ENCODE results near the gene TNXB.
"Not testable (repeated sequence)": the region's sequence is repeated elsewhere in the genome, so short reads cannot be mapped to it uniquely, and the experiment has no call there.

Gene TNXB

DNA sequence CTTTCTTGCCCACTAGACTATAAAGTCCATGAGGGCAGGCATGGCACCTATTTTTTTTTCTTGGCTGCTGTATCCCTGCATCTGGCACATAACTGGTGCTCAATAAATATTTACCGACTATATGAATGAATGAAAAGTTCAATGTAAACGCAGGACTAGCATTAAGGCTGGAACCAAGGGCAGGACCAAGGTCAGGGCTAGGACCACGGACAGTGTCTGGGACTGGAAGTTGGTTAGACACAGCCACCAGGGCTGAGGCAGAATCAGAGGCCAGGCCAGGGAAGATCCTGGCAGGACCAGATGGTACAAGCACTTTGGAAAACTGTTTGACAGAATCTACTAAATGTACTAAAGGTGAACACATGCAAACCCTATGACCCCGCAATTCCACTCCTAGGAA lies 3.7 kb downstream of the TNXB start:
- DNase-seq (ENCODE audit: insufficient read length, low spot score) (no peak), FAIRE-seq (no peak)
- TF ChIP-seq PAX5 (IDR thresholded peaks at IDR 0.05; ENCODE audit: insufficient read depth, low read length, severe bottlenecking) = no peak
- TF ChIP-seq SPI1 (IDR thresholded peaks at IDR 0.05; ENCODE audit: low read depth, low read length) = no peak
- TF ChIP-seq POU2F2 (IDR thresholded peaks at IDR 0.05; ENCODE audit: low read depth, low read length) = no peak
- no peak for TF ChIP-seq TAF1 (IDR thresholded peaks at IDR 0.05; ENCODE audit: low read depth, low read length)
- no peak for TF ChIP-seq POLR2A (IDR thresholded peaks at IDR 0.05; ENCODE audit: low read depth, low read length)
- no peak for TF ChIP-seq POLR2AphosphoS5 (IDR thresholded peaks at IDR 0.05; ENCODE audit: low read depth, low read length)

- DNase-seq (ENCODE audit: insufficient read length, low spot score) (no peak), FAIRE-seq (no peak)
- TF ChIP-seq POLR2A (IDR thresholded peaks at IDR 0.05; ENCODE audit: low read depth, low read length) (no peak), SPI1 (IDR thresholded peaks at IDR 0.05; ENCODE audit: low read depth, low read length) (no peak), PAX5 (IDR thresholded peaks at IDR 0.05; ENCODE audit: insufficient read depth, low read length, severe bottlenecking) (no peak), TAF1 (IDR thresholded peaks at IDR 0.05; ENCODE audit: low read depth, low read length) (no peak), POU2F2 (IDR thresholded peaks at IDR 0.05; ENCODE audit: low read depth, low read length) (no peak), POLR2AphosphoS5 (IDR thresholded peaks at IDR 0.05; ENCODE audit: low read depth, low read length) (no peak)
Observed at GRCh38 chr6:32102255-32102654, 6.9 kb downstream of the TNXB start.

- not testable (repeated sequence) for DNase-seq (ENCODE audit: insufficient read length, low spot score); FAIRE-seq
Observed at GRCh38 chr6:32100251-32100650, 8.9 kb downstream of the TNXB start.

GRCh38 chr6:32097364-32097763 lies 11.8 kb downstream of the TNXB start:
- FAIRE-seq (no peak), DNase-seq (ENCODE audit: insufficient read length, low spot score) (no peak)
- no peak for TF ChIP-seq TAF1 (IDR thresholded peaks at IDR 0.05; ENCODE audit: low read depth, low read length)
- no peak for TF ChIP-seq POLR2AphosphoS5 (IDR thresholded peaks at IDR 0.05; ENCODE audit: low read depth, low read length)
- TF ChIP-seq PAX5 (IDR thresholded peaks at IDR 0.05; ENCODE audit: insufficient read depth, low read length, severe bottlenecking) = no peak
- no peak for TF ChIP-seq POLR2A (IDR thresholded peaks at IDR 0.05; ENCODE audit: low read depth, low read length)
- TF ChIP-seq POU2F2 (IDR thresholded peaks at IDR 0.05; ENCODE audit: low read depth, low read length) = no peak
- TF ChIP-seq SPI1 (IDR thresholded peaks at IDR 0.05; ENCODE audit: low read depth, low read length) = no peak

GRCh38 chr6:32096394-32097258 lies 12.5 kb downstream of the TNXB start:
- FAIRE-seq (no peak), DNase-seq (ENCODE audit: insufficient read length, low spot score) (no peak)
- no peak for TF ChIP-seq POLR2AphosphoS5 (IDR thresholded peaks at IDR 0.05; ENCODE audit: low read depth, low read length)
- TF ChIP-seq POLR2A (IDR thresholded peaks at IDR 0.05; ENCODE audit: low read depth, low read length) = no peak
- no peak for TF ChIP-seq TAF1 (IDR thresholded peaks at IDR 0.05; ENCODE audit: low read depth, low read length)
- no peak for TF ChIP-seq PAX5 (IDR thresholded peaks at IDR 0.05; ENCODE audit: insufficient read depth, low read length, severe bottlenecking)
- no peak for TF ChIP-seq SPI1 (IDR thresholded peaks at IDR 0.05; ENCODE audit: low read depth, low read length)
- no peak for TF ChIP-seq POU2F2 (IDR thresholded peaks at IDR 0.05; ENCODE audit: low read depth, low read length)

GRCh38 chr6:32096087-32096393 lies 13.1 kb downstream of the TNXB start:
- no peak for FAIRE-seq
- no peak for DNase-seq (ENCODE audit: insufficient read length, low spot score)
- no peak for TF ChIP-seq POLR2A (IDR thresholded peaks at IDR 0.05; ENCODE audit: low read depth, low read length)
- no peak for TF ChIP-seq PAX5 (IDR thresholded peaks at IDR 0.05; ENCODE audit: insufficient read depth, low read length, severe bottlenecking)
- no peak for TF ChIP-seq TAF1 (IDR thresholded peaks at IDR 0.05; ENCODE audit: low read depth, low read length)
- no peak for TF ChIP-seq POU2F2 (IDR thresholded peaks at IDR 0.05; ENCODE audit: low read depth, low read length)
- no peak for TF ChIP-seq POLR2AphosphoS5 (IDR thresholded peaks at IDR 0.05; ENCODE audit: low read depth, low read length)
- TF ChIP-seq SPI1 (IDR thresholded peaks at IDR 0.05; ENCODE audit: low read depth, low read length) = no peak

- TF ChIP-seq POU2F2 (IDR thresholded peaks at IDR 0.05; ENCODE audit: low read depth, low read length) (no peak), PAX5 (IDR thresholded peaks at IDR 0.05; ENCODE audit: insufficient read depth, low read length, severe bottlenecking) (no peak), POLR2AphosphoS5 (IDR thresholded peaks at IDR 0.05; ENCODE audit: low read depth, low read length) (no peak), SPI1 (IDR thresholded peaks at IDR 0.05; ENCODE audit: low read depth, low read length) (no peak), TAF1 (IDR thresholded peaks at IDR 0.05; ENCODE audit: low read depth, low read length) (no peak), POLR2A (IDR thresholded peaks at IDR 0.05; ENCODE audit: low read depth, low read length) (no peak)
- DNase-seq (ENCODE audit: insufficient read length, low spot score) (no peak), FAIRE-seq (no peak)
Observed at GRCh38 chr6:32095338-32096086, 13.6 kb downstream of the TNXB start.

- FAIRE-seq (no peak), DNase-seq (ENCODE audit: insufficient read length, low spot score) (no peak)
- TF ChIP-seq POLR2A (IDR thresholded peaks at IDR 0.05; ENCODE audit: low read depth, low read length) (no peak), SPI1 (IDR thresholded peaks at IDR 0.05; ENCODE audit: low read depth, low read length) (no peak), TAF1 (IDR thresholded peaks at IDR 0.05; ENCODE audit: low read depth, low read length) (no peak), PAX5 (IDR thresholded peaks at IDR 0.05; ENCODE audit: insufficient read depth, low read length, severe bottlenecking) (no peak), POU2F2 (IDR thresholded peaks at IDR 0.05; ENCODE audit: low read depth, low read length) (no peak), POLR2AphosphoS5 (IDR thresholded peaks at IDR 0.05; ENCODE audit: low read depth, low read length) (no peak)
Observed at GRCh38 chr6:32092760-32093497, 16.2 kb downstream of the TNXB start.

All from GM12891 (cell line).